ENCODE data around the gene COL6A2.
"Not testable (repeated sequence)": the region's sequence is repeated elsewhere in the genome, so short reads cannot be mapped to it uniquely, and the experiment has no call there.

Gene COL6A2

GRCh38 chr21:46078978-46079351 is 18.9 kb upstream of the COL6A2 start:
- DNase-seq (ENCODE audit: low read depth in 2 of 2): no peak

- DNase-seq (ENCODE audit: low read depth in 2 of 2): peak; percentile 88 to 89
These were observed 18.4 kb upstream of the COL6A2 start for GRCh38 chr21:46079352-46080170.

DNA sequence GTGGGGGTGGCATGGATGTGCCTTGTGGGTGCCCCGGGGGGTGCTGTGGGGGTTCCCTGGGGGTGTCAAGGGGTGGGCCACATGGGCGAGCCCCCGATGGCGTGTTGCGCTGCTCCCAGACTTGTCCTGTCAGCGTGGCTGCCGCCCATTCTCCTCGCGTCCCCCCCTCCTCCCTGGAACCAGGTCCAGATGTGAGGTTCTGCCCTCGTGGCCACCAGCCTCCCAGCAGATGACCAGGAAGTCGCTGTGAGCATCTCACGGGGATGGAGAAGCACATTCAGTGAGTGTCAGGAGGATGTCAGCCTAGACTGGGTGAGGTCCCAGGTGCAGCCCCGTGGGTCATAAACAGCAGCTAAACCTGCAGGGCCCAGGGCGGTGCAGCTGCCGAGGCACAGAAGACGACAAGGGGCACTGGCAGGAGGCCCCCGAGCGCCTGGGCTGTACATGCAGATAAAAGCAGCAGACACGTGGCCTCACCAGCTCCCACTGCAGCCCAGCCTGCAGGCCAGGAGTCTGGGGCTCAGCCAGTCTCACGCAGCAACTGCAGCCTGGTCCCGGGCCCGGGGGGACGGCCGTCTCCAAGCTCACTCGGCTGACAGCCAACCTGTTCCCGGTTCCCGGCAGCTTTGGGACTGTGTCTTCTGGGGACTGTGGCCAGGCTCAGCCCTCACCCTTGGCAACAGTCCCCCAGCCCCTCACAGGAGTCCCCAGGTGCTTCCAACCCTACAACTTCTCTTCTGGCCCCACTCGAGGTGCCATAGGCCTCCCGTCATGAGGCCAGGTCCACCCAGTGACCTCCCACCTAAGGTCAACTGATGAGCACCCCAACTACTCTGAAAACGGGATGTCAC is 17.5 kb upstream of the COL6A2 start:
- no peak for DNase-seq (ENCODE audit: low read depth in 2 of 2)

DNA sequence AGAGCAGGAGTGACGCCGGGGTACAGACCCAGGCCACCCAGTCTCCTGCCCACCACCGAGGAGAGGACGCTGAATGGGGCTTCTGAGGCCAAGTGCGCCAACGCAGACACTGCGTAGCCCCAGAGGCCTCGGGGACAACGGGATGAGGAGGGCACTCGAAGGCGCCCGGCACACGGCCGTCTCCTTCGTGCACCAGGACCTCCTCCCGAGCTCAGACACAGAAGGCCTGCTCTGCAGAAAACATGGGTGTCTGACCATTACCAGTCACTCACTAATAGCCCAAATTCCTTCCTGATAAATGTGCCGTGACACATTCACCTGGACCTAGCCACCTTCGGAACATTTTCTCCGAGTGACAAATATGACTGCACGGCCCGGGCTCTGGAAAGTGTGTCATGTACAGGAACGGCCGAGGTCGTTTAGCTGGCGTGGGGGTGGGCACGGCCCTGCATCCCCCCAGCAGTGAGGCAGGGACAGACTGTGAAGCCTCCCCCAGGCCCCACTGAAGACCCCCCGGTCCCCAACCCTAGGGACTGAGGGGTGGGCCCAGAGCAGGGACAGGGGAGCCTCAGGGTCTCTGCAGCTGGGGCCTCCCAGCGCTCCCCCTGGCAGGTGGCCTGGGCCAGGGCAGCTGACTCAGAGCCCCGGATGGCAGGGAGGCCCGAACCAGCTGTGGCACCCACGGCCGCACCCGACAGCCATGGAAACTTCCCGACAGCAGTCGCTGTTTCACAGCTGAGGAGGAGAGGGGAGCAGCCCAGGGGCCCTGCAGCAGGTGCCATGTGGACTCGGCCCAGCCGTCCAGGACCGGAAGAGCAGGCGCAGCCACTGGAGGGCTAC is 16.7 kb upstream of the COL6A2 start:
- DNase-seq (ENCODE audit: low read depth in 2 of 2): no peak

- no peak for DNase-seq (ENCODE audit: low read depth in 2 of 2)
These were observed 15.8 kb upstream of the COL6A2 start for GRCh38 chr21:46081862-46082712.

GRCh38 chr21:46082713-46082962 is 15.3 kb upstream of the COL6A2 start:
- no peak for DNase-seq (ENCODE audit: low read depth in 2 of 2)

DNA sequence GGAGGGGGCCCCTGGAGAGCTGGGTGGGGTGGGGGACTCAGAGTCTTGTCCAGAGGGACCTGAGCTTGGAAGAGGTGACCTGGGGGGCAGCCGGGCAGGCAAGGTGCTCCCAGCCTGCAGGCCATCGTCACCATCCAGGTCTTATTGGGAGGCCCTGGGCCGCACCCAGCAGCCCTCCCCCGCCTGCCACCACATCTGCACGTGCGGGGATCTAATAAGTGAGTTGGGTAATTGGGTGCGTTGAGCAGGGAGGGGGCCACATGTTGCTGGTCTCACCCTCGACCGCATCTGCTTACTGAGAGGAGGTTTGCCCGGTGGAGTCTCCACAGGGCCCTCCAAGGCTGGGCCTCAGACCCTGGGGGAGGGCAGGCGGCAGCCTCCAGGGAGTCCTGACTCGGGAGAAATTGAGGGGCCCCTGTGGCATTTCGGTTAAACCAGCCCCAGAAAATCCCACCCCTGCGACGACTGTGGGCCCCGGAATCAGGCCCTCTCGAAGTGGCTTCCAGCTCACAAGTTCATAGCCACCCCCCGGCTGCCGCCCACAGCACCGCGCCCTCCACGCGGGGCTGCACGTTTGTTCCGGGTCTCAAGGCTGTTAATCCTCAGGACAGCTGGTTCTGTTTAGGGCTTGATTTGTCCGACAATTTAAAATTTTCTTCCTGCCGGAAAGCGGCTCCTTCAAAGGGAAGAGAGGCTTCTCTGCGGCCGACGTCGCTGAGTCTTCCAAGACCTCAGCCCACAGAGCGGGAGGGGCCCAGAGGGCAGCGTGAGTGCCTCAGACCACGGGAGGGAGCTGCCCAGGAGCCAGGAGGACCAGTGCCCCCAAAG is 14.7 kb upstream of the COL6A2 start:
- peak; percentile 72 to 73 for DNase-seq (ENCODE audit: low read depth in 2 of 2)

GRCh38 chr21:46083791-46084561 is 13.9 kb upstream of the COL6A2 start:
- no peak for DNase-seq (ENCODE audit: low read depth in 2 of 2)

DNA sequence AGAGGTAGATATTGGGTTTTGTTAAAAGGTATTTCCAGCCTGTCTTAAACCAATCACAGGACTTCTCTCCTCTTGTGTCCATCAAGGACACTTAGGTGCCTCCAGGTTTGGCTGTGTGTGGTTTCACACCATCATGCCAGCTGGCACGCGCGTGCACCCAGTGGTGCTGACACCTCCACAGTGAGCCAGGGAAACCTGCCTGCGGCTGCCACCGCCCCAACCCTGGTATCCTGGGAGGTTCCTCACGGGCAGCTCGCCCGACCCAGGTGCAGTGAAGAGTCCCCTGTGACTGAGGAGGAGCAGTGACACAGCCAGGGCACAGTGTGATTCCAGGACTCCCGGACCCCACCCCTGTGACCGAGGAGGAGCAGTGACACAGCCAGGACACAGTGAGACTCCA is 13.2 kb upstream of the COL6A2 start:
- no peak for DNase-seq (ENCODE audit: low read depth in 2 of 2)

- not testable (repeated sequence) for DNase-seq (ENCODE audit: low read depth in 2 of 2)
These were observed 12.7 kb upstream of the COL6A2 start for GRCh38 chr21:46085259-46085658.

DNA sequence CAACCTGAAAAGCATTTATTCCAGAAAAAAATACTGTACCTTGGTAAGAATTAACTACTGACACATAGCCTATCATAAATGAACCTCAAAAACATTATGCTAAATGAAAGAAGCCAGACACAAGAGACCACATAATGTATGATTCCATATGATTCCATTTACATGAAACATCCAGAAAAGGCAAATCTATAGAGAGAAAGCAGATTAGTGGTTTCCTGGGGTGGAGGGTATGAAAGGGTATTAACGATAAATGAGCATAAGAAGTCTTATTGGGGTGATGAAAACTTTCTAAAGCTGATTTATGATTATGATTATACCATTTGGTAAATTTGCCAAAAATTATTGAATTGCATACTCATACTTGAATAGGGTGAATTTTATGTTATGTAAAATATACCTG is 10.3 kb upstream of the COL6A2 start:
- peak in 1 of 2 experiments; percentile 49 for DNase-seq (ENCODE audit: low read depth in 2 of 2)

DNA sequence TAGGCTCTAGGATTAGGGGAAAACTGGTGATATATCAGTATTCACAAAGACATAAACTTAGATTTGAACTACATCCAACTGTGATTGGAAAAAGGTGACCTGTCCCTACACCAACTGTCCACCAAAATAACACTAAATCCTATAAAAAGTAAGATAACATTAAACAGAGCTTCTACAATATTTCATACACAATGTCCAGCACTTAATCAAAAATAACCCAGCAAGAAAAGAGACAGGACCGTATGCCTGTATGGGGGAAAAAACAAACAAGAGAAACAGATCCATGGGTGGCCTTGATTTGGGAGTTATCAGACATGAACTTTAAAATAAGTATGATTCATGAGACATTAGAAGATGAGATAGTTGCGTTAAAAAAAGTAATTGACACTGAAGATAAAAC is 9.7 kb upstream of the COL6A2 start:
- no peak for DNase-seq (ENCODE audit: low read depth in 2 of 2)

DNA sequence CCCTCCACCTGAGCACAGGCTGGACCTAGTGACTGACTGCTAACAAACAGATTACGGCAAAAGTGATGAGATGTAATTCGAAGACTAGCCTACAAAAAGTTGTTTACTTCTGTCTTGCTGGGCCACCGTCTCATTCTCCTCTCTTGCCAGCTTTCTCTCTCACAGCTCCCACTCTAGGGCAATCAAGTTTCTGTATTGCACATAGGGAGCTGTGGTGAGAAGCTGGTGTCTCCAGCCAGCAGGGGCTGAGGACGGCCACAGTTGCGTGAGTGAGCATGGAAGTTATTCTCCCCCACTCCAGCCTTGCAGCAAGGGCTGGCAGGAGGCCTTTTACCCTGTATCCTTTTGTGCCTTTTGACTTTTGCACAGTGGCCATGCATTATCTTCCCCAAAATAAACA is 8.6 kb upstream of the COL6A2 start:
- no peak for DNase-seq (ENCODE audit: low read depth in 2 of 2)

GRCh38 chr21:46091118-46091517 is 6.8 kb upstream of the COL6A2 start:
- DNase-seq (ENCODE audit: low read depth in 2 of 2): no peak

DNA sequence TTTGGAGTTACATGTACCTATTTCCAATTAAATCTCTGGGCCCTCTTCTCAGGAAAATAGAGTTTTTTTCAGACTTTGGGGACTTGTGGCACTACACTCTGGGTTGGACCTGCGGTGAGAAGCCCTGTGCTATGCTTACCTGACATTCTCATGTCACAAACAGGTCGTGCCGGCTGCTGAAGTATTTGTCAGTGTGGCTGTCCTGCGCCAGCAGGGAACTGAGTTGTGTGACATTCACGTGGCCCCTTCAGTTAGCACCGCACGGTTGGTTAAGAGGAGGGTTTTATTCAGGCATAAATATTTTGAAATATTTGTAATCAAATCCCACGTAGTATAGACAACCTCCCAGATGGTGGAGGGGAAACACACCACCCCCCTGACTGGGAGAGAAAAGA is 6.3 kb upstream of the COL6A2 start:
- no peak for DNase-seq (ENCODE audit: low read depth in 2 of 2)

DNA sequence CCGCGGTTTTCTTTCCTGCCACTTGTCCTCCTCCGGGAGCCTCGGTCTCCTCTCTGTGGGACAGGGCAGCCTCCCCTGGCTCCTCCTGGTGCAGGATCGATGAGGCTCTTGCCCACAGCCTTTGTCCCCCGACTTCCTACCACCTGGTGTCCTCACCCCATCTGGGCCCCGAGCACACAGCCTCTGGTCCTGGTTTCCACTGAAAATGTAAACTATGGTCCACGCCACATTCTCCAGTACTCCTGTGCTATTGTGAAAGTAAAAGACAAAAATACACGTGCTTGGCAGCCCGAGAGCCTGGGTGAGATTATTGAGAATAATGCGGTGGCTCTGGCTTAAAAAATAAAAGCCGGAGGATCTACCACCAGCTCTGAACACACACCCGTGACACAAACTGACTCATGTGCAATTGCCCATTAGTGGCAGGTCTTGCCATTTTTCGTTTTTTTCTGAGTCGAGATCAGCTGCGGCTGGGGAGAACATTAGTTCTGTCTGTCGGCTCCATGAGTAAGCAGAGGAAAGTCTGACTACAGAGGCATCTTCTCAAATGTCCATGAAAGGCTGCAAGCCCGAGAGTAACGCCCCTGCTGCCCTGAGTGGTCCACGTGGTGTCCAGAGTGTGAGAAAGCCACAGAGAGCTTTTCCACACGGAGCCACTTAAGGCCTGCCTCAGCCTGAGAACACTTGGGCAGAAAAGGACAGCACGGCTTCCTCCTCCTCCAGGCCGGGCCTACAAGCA is 5.7 kb upstream of the COL6A2 start:
- DNase-seq (ENCODE audit: low read depth in 2 of 2): peak; percentile 90 to 91

GRCh38 chr21:46092811-46093667 is 4.9 kb upstream of the COL6A2 start:
- DNase-seq (ENCODE audit: low read depth in 2 of 2): no peak

Measured in fibroblast of skin of left biceps (primary cell).